ENCODE measurements around the gene ANKRD11.
"Not testable (repeated sequence)": the region's sequence is repeated elsewhere in the genome, so short reads cannot be mapped to it uniquely, and the experiment has no call there.

ANKRD11 gene

GRCh38 chr16:89343501-89344457, 146.6 kb downstream of the ANKRD11 start:
- DNase-seq, result no peak

GRCh38 chr16:89341697-89342694, 148.4 kb downstream of the ANKRD11 start:
- no peak for DNase-seq

- DNase-seq, result no peak
Measured at GRCh38 chr16:89341279-89341678, 149.1 kb downstream of the ANKRD11 start.

- no peak for DNase-seq
Measured at GRCh38 chr16:89338863-89339262, 151.5 kb downstream of the ANKRD11 start.

- DNase-seq, result no peak
Measured at GRCh38 chr16:89337965-89338364, 152.4 kb downstream of the ANKRD11 start.

GRCh38 chr16:89335803-89336485, 154.4 kb downstream of the ANKRD11 start:
- no peak for DNase-seq

- no peak for DNase-seq
Measured at GRCh38 chr16:89334988-89335802, 155.2 kb downstream of the ANKRD11 start.

- no peak for DNase-seq
Measured at GRCh38 chr16:89334461-89334860, 155.9 kb downstream of the ANKRD11 start.

- DNase-seq, result no peak
Measured at GRCh38 chr16:89334050-89334449, 156.3 kb downstream of the ANKRD11 start.

- peak; percentile 25 to 38 for DNase-seq
Measured at GRCh38 chr16:89333401-89334001, 156.9 kb downstream of the ANKRD11 start.

- DNase-seq, result no peak
Measured at GRCh38 chr16:89332902-89333245, 157.5 kb downstream of the ANKRD11 start.

GRCh38 chr16:89332243-89332901, 158.0 kb downstream of the ANKRD11 start:
- DNase-seq, result no peak

- no peak for DNase-seq
Measured at GRCh38 chr16:89331371-89332109, 158.8 kb downstream of the ANKRD11 start.

GRCh38 chr16:89330177-89330856, 160.0 kb downstream of the ANKRD11 start:
- DNase-seq, result peak in 1 of 2 experiments; percentile 40

GRCh38 chr16:89329830-89330176, 160.6 kb downstream of the ANKRD11 start:
- not testable (repeated sequence) for DNase-seq

- not testable (repeated sequence) for DNase-seq
Measured at GRCh38 chr16:89328412-89329400, 161.7 kb downstream of the ANKRD11 start.

GRCh38 chr16:89326721-89327120, 163.6 kb downstream of the ANKRD11 start:
- no peak for DNase-seq

- peak; percentile 61 to 74 for DNase-seq
Measured at GRCh38 chr16:89325861-89326471, 164.4 kb downstream of the ANKRD11 start.

All from SHP77 (cell line).